SU-DHL-6 (cell line): ENCODE data around the gene CDV3.

Experiments used
- CTCF ChIP-seq: fragments of 200-600 bp; sonication (generic); IDR thresholded peaks from one replicate; pipeline ENCODE4 v1.5.1; 2017; ENCODE audit warnings: antibody characterized with exemption, mild to moderate bottlenecking, low read length, moderate library complexity; ENCODE audit not compliant: insufficient read depth, poor library complexity, severe bottlenecking
- EZH2phosphoT487 ChIP-seq: fragments of 200-600 bp; sonication (generic), shearing (Covaris generic); conservative IDR thresholded peaks from 2 replicates; pipeline ENCODE4 v1.6.1; 2018; ENCODE audit warnings: mild to moderate bottlenecking, antibody characterized with exemption, low read length, moderate library complexity, mixed read lengths

GRCh38 chr3:133574260-133574881 is 885 bp downstream of the CDV3 start:
- TF ChIP-seq CTCF (no peak), EZH2phosphoT487 (no peak)
